ENCODE data around the gene APPBP2. TPM values are rescaled to one million over a fixed set of nuclear protein-coding genes. Genes with fewer than 3 reads are reported as not detected.

The APPBP2 gene
- total RNA-seq, 1 donor from 2014 or later, result 23.4 TPM

GRCh38 chr17:60510723-60511122, 15.3 kb downstream of the APPBP2 start:
- peaks cover 1% of the 10 kb centered on the region for H3K36me3 ChIP-seq (ENCODE audit: control insufficient read depth, insufficient read depth, low read length)
- H3K27me3 ChIP-seq (ENCODE audit: control insufficient read depth, insufficient read depth, low read length), result no peaks in the 10 kb centered on the region
- no peak overlapping the region for H3K4me3 ChIP-seq (ENCODE audit: low read depth, low read length)
- no peak for DNase-seq (ENCODE audit: low read depth)
- no peak for TF ChIP-seq CTCF (IDR thresholded peaks at IDR 0.05; ENCODE audit: insufficient read depth, low read length, poor library complexity, severe bottlenecking)

DNA sequence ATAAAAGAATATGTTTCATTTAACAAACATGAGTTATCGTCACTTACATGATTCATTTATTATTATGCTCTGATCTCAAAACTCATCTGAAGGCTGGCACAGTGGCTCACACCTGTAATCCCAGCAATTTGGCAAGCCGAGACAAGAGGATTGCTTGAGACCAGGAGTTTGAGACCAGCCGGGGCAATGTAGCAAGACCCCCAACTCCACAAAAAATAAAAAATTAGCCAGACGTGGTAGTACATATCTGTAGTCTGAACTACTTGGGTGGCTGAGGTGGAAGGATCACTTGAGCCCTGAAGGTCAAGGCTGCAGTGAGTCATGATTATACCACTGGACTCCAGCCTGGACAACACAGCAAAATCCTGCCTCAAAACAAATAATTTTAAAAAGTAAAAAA, 16.0 kb downstream of the APPBP2 start:
- Histone ChIP-seq H3K36me3 (ENCODE audit: control insufficient read depth, insufficient read depth, low read length) (peaks cover 1% of the 10 kb centered on the region), H3K27me3 (ENCODE audit: control insufficient read depth, insufficient read depth, low read length) (no peaks in the 10 kb centered on the region), H3K4me3 (ENCODE audit: low read depth, low read length) (no peak overlapping the region)
- no peak for DNase-seq (ENCODE audit: low read depth)
- TF ChIP-seq CTCF (IDR thresholded peaks at IDR 0.05; ENCODE audit: insufficient read depth, low read length, poor library complexity, severe bottlenecking), result no peak

- Histone ChIP-seq H3K36me3 (ENCODE audit: control insufficient read depth, insufficient read depth, low read length) (peaks cover 1% of the 10 kb centered on the region), H3K27me3 (ENCODE audit: control insufficient read depth, insufficient read depth, low read length) (no peaks in the 10 kb centered on the region), H3K4me3 (ENCODE audit: low read depth, low read length) (no peak overlapping the region)
- no peak for TF ChIP-seq CTCF (IDR thresholded peaks at IDR 0.05; ENCODE audit: insufficient read depth, low read length, poor library complexity, severe bottlenecking)
- no peak for DNase-seq (ENCODE audit: low read depth)
These were observed 17.6 kb downstream of the APPBP2 start for GRCh38 chr17:60508384-60508980.

DNA sequence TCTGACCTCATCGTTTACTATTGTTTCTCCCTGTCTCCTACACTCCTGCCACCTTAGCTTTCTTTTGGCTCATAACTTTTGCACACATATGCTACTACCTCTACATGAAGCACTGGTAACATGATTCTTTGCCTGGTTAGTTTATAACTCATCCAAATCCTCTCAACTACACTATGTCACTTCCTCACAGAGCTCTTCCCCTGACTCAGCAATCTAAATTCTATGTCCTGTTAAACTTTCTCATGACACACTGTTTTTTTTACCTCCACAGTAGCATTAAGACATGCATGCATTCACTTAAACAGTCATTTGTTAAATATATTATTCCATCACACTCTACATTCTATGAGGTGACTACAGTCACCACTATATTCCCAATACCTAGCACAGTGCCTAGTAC, 19.7 kb downstream of the APPBP2 start:
- no peak for TF ChIP-seq CTCF (IDR thresholded peaks at IDR 0.05; ENCODE audit: insufficient read depth, low read length, poor library complexity, severe bottlenecking)
- peak; percentile 94 for DNase-seq (ENCODE audit: low read depth)
- Histone ChIP-seq H3K4me3 (ENCODE audit: low read depth, low read length) (no peak overlapping the region), H3K27me3 (ENCODE audit: control insufficient read depth, insufficient read depth, low read length) (no peaks in the 10 kb centered on the region), H3K36me3 (ENCODE audit: control insufficient read depth, insufficient read depth, low read length) (peaks cover 1% of the 10 kb centered on the region)

DNA sequence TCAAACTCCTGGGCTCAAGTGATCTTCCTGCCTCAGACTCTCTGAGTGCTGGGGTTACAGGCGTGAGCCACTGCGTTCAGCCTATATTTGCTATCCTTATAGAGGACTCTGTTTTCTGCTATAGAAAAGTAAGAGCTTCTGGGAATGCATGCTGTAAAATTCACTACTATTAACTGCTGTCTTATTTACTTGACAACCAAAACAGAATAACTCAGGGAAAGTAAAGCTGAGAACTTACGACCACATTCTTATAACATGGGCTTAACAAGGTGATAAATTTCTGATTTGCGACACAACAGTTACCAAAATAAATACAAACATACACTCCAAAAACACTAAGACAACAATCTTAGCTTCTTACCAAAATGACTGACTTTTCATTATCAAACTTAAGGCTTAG, 23.9 kb downstream of the APPBP2 start:
- H3K36me3 ChIP-seq (ENCODE audit: control insufficient read depth, insufficient read depth, low read length), result peaks cover 1% of the 10 kb centered on the region
- H3K27me3 ChIP-seq (ENCODE audit: control insufficient read depth, insufficient read depth, low read length), result no peaks in the 10 kb centered on the region
- no peak overlapping the region for H3K4me3 ChIP-seq (ENCODE audit: low read depth, low read length)
- no peak for DNase-seq (ENCODE audit: low read depth)
- no peak for TF ChIP-seq CTCF (IDR thresholded peaks at IDR 0.05; ENCODE audit: insufficient read depth, low read length, poor library complexity, severe bottlenecking)

DNA sequence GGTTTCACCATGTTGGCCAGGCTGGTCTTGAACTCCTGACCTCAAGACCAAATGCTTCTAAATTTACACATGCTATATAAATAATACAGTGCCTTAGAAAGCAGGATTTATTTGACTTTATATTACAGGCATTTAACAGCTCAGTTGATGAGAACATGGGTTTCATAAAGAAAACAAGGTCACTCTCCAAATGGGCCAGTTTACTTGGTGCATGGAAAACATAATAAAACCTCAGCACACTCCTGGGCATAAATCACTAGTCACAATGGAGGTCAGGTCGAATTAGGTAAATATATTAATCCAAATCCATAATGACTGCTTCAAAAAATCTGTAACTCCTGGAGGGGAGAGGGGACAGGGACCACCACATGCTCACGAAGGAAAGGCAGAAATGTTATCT, 24.5 kb downstream of the APPBP2 start:
- H3K27me3 ChIP-seq (ENCODE audit: control insufficient read depth, insufficient read depth, low read length), result no peaks in the 10 kb centered on the region
- no peak overlapping the region for H3K4me3 ChIP-seq (ENCODE audit: low read depth, low read length)
- peaks cover 1% of the 10 kb centered on the region for H3K36me3 ChIP-seq (ENCODE audit: control insufficient read depth, insufficient read depth, low read length)
- no peak for DNase-seq (ENCODE audit: low read depth)
- TF ChIP-seq CTCF (IDR thresholded peaks at IDR 0.05; ENCODE audit: insufficient read depth, low read length, poor library complexity, severe bottlenecking), result no peak
